Measurements from ENCODE around the gene ZDHHC8. TPM values are rescaled to one million over a fixed set of nuclear protein-coding genes. Genes with fewer than 3 reads are reported as not detected.
A peak's percentile ranks its signal among the peaks of the same experiment; 100 is the strongest.

The ZDHHC8 gene
- total and polyA plus RNA-seq, 10 of the 15 experiments (the other 5 are each of a cell fraction or from before 2014, with no cell fraction given): 0.03 to 46.3 (median 5.3) TPM

DNA sequence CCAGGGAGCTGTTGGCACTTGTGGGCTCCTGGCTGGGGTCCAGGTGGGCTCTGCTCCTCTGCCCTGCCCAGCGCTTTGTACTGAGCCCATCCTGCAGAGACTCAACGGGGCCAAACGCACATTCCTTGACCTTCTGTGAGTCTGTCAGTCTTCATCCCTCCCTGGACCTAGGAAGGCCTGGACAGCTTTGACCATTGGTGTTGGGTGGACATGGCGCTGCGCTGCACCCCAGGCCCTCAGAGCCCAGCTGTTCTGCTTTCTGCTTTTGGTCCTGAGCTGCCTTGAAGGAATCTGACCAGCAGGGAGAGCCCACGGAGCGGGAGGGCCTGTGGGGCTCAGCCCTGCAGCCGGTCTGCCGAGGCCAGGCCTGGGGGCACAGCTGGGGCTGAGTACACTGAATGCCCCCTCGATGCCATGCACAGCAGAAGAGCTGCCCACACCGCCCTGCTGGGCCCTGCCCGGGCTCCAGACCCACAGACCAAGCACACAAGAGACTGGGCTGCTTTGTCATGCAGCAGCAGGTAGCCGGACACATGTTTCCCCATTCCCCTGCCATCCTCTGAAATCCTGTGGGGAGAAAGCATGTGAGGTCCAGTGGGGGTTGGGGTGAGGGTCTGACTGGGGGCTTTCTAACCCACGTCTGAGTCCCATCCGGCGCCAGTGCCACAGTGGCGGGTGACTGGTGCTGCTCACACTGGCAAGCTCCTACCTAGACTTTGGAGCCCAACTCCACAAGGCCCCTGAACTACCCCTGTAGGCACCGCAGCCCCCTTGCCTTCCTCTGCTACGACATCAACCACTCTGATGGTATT, 43.4 kb downstream of the ZDHHC8 start:
- intact Hi-C loops (cut with micrococcal nuclease; ENCODE audit: unreplicated experiment) (no loop called here), in situ Hi-C loops (cut with MboI) (no loop called here)
- RAD21 ChIA-PET (ENCODE audit: unreplicated experiment): interaction anchor here (1.0 to 2.2 kb wide), 3 partner anchors 16 to 63 kb away, joined by 3 to 11 read pairs (median 3); no protein-coding TSS in a partner anchor
- no peak for FAIRE-seq
- POLR2A ChIA-PET: no interaction called here
- Histone ChIP-seq H4K20me1 (ENCODE audit: control insufficient read depth, insufficient read depth) (no peaks in the 10 kb centered on the region), H3K36me3 (ENCODE audit: control insufficient read depth in 2 of 2, insufficient read depth in 2 of 2, low read length in 1 of 2) (no peaks in the 10 kb centered on the region), H2AFZ (ENCODE audit: control insufficient read depth, low read depth, low read length) (no peak overlapping the region), H3K79me2 (ENCODE audit: control insufficient read depth, insufficient read depth, low read length) (no peaks in the 10 kb centered on the region), H3K9ac (ENCODE audit: control insufficient read depth, insufficient read depth, low read length) (no peak overlapping the region), H3K4me2 (ENCODE audit: control insufficient read depth, insufficient read depth) (no peak overlapping the region), H3K27me3 (replicated peaks in 1 of 2; ENCODE audit: control insufficient read depth in 2 of 2, insufficient read depth in 2 of 2, low read length in 1 of 2) (no peaks in the 10 kb centered on the region), H3K27ac (ENCODE audit: control insufficient read depth, insufficient read depth) (no peak overlapping the region), H3K4me3 (no peak overlapping the region), H3K9me3 (replicated peaks; ENCODE audit: control insufficient read depth, insufficient read depth, low read length) (no peaks in the 10 kb centered on the region), H3K4me1 (ENCODE audit: control insufficient read depth, insufficient read depth, low read length) (no peaks in the 10 kb centered on the region)
- DNase-seq (ENCODE audit: low read depth, low spot score): no peak
- 22% methylated on average over 19 of the region's 19 CpGs for WGBS (ENCODE audit: insufficient coverage, insufficient replicate concordance, low lambda C conversion rate, missing lambda C conversion rate)
- SMC1A ChIA-PET (ENCODE audit: uncharacterized antibody, unreplicated experiment): interaction anchor here (1.1 kb wide), 1 partner anchor 31 kb away, joined by 3 read pairs; no protein-coding TSS in a partner anchor
- CTCF ChIA-PET: interaction anchor here (1.0 to 1.7 kb wide), 3 partner anchors 17 to 63 kb away, joined by 3 to 15 read pairs (median 4); no protein-coding TSS in a partner anchor
- no TSS peak for BruUV-seq (replicated peaks)
- peak; percentile 61; the same call in 2 of the 3 replicates for ATAC-seq
- TF ChIP-seq, protein P1, sequence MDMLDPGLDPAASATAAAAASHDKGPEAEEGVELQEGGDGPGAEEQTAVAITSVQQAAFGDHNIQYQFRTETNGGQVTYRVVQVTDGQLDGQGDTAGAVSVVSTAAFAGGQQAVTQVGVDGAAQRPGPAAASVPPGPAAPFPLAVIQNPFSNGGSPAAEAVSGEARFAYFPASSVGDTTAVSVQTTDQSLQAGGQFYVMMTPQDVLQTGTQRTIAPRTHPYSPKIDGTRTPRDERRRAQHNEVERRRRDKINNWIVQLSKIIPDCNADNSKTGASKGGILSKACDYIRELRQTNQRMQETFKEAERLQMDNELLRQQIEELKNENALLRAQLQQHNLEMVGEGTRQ (IDR thresholded peaks at IDR 0.05; ENCODE audit: borderline replicate concordance, low read depth, low read length): no peak
- no peak for TF ChIP-seq LARP7 (IDR thresholded peaks at IDR 0.05)
- TF ChIP-seq TAF1 (IDR thresholded peaks at IDR 0.05; ENCODE audit: borderline replicate concordance, low read depth, low read length): no peak
- no peak for TF ChIP-seq ZNF274 (IDR thresholded peaks at IDR 0.05; ENCODE audit: insufficient read depth, insufficient read length)
- TF ChIP-seq HDAC2 (IDR thresholded peaks at IDR 0.05): no peak
- no peak for TF ChIP-seq FOXM1 (IDR thresholded peaks at IDR 0.05; ENCODE audit: low read depth, low read length)
- TF ChIP-seq, protein P2, sequence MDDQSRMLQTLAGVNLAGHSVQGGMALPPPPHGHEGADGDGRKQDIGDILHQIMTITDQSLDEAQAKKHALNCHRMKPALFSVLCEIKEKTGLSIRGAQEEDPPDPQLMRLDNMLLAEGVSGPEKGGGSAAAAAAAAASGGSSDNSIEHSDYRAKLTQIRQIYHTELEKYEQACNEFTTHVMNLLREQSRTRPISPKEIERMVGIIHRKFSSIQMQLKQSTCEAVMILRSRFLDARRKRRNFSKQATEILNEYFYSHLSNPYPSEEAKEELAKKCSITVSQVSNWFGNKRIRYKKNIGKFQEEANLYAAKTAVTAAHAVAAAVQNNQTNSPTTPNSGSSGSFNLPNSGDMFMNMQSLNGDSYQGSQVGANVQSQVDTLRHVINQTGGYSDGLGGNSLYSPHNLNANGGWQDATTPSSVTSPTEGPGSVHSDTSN (IDR thresholded peaks at IDR 0.05; ENCODE audit: insufficient replicate concordance, low read depth, low read length): no peak
- TF ChIP-seq MYB (IDR thresholded peaks at IDR 0.05; ENCODE audit: borderline replicate concordance, low read depth, low read length): no peak
- TF ChIP-seq, protein P3, sequence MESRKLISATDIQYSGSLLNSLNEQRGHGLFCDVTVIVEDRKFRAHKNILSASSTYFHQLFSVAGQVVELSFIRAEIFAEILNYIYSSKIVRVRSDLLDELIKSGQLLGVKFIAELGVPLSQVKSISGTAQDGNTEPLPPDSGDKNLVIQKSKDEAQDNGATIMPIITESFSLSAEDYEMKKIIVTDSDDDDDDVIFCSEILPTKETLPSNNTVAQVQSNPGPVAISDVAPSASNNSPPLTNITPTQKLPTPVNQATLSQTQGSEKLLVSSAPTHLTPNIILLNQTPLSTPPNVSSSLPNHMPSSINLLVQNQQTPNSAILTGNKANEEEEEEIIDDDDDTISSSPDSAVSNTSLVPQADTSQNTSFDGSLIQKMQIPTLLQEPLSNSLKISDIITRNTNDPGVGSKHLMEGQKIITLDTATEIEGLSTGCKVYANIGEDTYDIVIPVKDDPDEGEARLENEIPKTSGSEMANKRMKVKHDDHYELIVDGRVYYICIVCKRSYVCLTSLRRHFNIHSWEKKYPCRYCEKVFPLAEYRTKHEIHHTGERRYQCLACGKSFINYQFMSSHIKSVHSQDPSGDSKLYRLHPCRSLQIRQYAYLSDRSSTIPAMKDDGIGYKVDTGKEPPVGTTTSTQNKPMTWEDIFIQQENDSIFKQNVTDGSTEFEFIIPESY (IDR thresholded peaks at IDR 0.05): no peak
- TF ChIP-seq NFIC (IDR thresholded peaks at IDR 0.05; ENCODE audit: low read depth, low read length): no peak
- TF ChIP-seq, protein P4, sequence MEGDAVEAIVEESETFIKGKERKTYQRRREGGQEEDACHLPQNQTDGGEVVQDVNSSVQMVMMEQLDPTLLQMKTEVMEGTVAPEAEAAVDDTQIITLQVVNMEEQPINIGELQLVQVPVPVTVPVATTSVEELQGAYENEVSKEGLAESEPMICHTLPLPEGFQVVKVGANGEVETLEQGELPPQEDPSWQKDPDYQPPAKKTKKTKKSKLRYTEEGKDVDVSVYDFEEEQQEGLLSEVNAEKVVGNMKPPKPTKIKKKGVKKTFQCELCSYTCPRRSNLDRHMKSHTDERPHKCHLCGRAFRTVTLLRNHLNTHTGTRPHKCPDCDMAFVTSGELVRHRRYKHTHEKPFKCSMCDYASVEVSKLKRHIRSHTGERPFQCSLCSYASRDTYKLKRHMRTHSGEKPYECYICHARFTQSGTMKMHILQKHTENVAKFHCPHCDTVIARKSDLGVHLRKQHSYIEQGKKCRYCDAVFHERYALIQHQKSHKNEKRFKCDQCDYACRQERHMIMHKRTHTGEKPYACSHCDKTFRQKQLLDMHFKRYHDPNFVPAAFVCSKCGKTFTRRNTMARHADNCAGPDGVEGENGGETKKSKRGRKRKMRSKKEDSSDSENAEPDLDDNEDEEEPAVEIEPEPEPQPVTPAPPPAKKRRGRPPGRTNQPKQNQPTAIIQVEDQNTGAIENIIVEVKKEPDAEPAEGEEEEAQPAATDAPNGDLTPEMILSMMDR (IDR thresholded peaks at IDR 0.05 in 2 of 3, conservative IDR thresholded peaks at IDR 0.05 in 1 of 3; ENCODE audit: control insufficient read depth in 2 of 3, extremely low read depth in 1 of 3, insufficient read depth in 1 of 3, low read depth in 3 of 3, low read length in 3 of 3): 0 out of 6 replicates have a peak, but pooled peaks of 1 of the 3 experiments have one; percentile 12
- no peak for TF ChIP-seq BRCA1 (IDR thresholded peaks at IDR 0.05; ENCODE audit: low read depth, low read length)

All from GM12878 (cell line).